ENCODE results near the gene MAP2K2. TPM values are rescaled to one million over a fixed set of nuclear protein-coding genes. Genes with fewer than 3 reads are reported as not detected.

The MAP2K2 gene
- polyA plus RNA-seq, 2 of the 4 experiments (the other 2 are of a cell fraction) = 41.7 to 115 TPM

DNA sequence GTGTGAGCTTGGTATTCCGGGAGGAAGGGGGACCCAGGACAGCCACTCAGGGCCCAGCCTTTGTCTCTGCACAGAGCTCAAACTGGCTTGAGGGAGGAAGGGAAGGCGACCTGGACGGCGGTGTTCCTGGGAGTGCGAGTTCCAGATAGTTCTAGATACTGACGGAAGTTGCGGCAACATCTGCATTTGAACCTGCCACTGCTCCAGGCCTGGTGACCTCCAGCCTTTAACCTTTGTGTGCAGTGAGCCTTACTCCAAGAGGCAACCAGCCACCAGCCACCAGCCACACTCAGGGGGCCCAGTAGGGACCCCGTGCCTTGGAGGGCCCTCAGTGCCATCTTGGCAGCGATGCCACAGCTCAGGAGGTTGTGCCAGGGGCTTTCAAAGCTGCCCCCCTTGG lies 41.8 kb downstream of the MAP2K2 start:
- WGBS (ENCODE audit: missing lambda C conversion rate) = 90% methylated on average over 9 of the region's 9 CpGs
- Histone ChIP-seq H3K4me2 (no peak overlapping the region), H3K27ac (no peak overlapping the region), H3K9me3 (no peaks in the 10 kb centered on the region), H3K4me1 (peaks cover 6% of the 10 kb centered on the region; the same call in 2 of the 3 replicates), H3K4me3 (no peak overlapping the region)
- TF ChIP-seq, protein P1, sequence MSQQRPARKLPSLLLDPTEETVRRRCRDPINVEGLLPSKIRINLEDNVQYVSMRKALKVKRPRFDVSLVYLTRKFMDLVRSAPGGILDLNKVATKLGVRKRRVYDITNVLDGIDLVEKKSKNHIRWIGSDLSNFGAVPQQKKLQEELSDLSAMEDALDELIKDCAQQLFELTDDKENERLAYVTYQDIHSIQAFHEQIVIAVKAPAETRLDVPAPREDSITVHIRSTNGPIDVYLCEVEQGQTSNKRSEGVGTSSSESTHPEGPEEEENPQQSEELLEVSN (IDR thresholded peaks at IDR 0.05; ENCODE audit: borderline replicate concordance, low read depth) = no peak
- no peak for TF ChIP-seq PHF8 (IDR thresholded peaks at IDR 0.05; ENCODE audit: borderline replicate concordance, low read depth)
- no peak for TF ChIP-seq EP300 (IDR thresholded peaks at IDR 0.05)
- TF ChIP-seq POLR2A (IDR thresholded peaks at IDR 0.05; ENCODE audit: low read length) = no peak
- TF ChIP-seq CHD4 (IDR thresholded peaks at IDR 0.05; ENCODE audit: borderline replicate concordance) = no peak
- no peak for TF ChIP-seq RARB (CRISPR knock-in tag; IDR thresholded peaks at IDR 0.05)
- TF ChIP-seq, protein P2, sequence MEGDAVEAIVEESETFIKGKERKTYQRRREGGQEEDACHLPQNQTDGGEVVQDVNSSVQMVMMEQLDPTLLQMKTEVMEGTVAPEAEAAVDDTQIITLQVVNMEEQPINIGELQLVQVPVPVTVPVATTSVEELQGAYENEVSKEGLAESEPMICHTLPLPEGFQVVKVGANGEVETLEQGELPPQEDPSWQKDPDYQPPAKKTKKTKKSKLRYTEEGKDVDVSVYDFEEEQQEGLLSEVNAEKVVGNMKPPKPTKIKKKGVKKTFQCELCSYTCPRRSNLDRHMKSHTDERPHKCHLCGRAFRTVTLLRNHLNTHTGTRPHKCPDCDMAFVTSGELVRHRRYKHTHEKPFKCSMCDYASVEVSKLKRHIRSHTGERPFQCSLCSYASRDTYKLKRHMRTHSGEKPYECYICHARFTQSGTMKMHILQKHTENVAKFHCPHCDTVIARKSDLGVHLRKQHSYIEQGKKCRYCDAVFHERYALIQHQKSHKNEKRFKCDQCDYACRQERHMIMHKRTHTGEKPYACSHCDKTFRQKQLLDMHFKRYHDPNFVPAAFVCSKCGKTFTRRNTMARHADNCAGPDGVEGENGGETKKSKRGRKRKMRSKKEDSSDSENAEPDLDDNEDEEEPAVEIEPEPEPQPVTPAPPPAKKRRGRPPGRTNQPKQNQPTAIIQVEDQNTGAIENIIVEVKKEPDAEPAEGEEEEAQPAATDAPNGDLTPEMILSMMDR (IDR thresholded peaks at IDR 0.05) = no peak
- no peak for TF ChIP-seq NFE2L2 (conservative IDR thresholded peaks at IDR 0.05; ENCODE audit: low read length)
- no peak for TF ChIP-seq GATA3 (IDR thresholded peaks at IDR 0.05; ENCODE audit: borderline replicate concordance)
- no peak for TF ChIP-seq TFCP2L1 (CRISPR knock-in tag; IDR thresholded peaks at IDR 0.05)
- no peak for TF ChIP-seq RAD21 (conservative IDR thresholded peaks at IDR 0.05 in 1 of 2, IDR thresholded peaks at IDR 0.05 in 1 of 2)
- no peak for TF ChIP-seq POLR2AphosphoS2 (conservative IDR thresholded peaks at IDR 0.05; ENCODE audit: low read length)
- no peak for TF ChIP-seq JUNB (IDR thresholded peaks at IDR 0.05)
- TF ChIP-seq JUN (IDR thresholded peaks at IDR 0.05) = no peak
- TF ChIP-seq, protein P3, sequence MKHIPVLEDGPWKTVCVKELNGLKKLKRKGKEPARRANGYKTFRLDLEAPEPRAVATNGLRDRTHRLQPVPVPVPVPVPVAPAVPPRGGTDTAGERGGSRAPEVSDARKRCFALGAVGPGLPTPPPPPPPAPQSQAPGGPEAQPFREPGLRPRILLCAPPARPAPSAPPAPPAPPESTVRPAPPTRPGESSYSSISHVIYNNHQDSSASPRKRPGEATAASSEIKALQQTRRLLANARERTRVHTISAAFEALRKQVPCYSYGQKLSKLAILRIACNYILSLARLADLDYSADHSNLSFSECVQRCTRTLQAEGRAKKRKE (CRISPR knock-in tag; IDR thresholded peaks at IDR 0.05; ENCODE audit: low read depth) = no peak
- TF ChIP-seq SREBF2 (IDR thresholded peaks at IDR 0.05) = no peak
- ChIA-PET POLR2A (no interaction called here), CTCF (no interaction called here)
- FAIRE-seq = no peak
- no peak for DNase-seq (ENCODE audit: low read depth in 1 of 2, low spot score in 1 of 2)
- ATAC-seq = peak in 1 of 2 experiments; percentile 17; a peak in 2 of 6 replicates

DNA sequence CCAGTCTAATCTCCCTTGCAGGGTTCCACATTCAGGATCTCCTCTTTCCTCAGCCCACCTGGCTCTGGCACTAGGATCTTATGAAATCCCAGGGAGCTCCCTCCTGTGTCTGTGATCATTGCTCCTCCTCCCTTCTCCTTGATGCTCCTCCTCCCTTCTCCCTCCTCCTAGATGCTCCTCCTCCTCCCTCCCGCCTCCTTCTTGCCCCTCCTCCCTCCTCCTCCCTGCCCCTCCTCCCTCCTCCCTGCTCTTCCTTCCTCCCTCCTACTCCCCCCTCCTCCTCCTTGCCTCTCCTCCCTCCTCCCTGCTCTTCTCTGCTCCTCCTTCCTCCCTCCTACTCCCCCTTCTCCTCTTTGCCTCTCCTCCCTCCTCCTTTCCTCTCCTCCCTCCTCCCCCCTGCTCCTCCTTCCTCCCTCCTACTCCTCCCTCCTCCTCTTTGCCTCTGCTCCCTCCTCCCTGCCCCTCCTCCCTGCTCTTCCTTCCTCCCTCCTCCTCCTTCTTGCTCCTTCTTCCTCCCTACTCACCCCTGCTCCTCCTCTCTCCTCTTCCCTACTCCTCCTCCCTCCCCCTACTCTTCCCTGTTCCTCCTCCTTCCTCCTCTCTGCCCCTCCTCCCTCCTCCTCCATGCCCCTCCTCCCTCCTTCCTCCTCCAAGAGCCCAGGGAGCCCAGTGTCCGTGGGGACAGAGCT lies 42.3 kb downstream of the MAP2K2 start:
- peak in 1 of 2 experiments; percentile 44 for DNase-seq (ENCODE audit: low read depth in 1 of 2, low spot score in 1 of 2)
- ATAC-seq = no peak
- FAIRE-seq = no peak
- WGBS (ENCODE audit: missing lambda C conversion rate) = 63% methylated on average over 1 of the region's 2 CpGs
- Histone ChIP-seq H3K4me3 (no peak overlapping the region), H3K9me3 (no peaks in the 10 kb centered on the region), H3K4me1 (peaks cover 6% of the 10 kb centered on the region; the same call in 2 of the 3 replicates), H3K4me2 (no peak overlapping the region), H3K27ac (no peak overlapping the region)
- no peak for TF ChIP-seq MAZ (IDR thresholded peaks at IDR 0.05; ENCODE audit: borderline replicate concordance, low read depth, low read length)
- no peak for TF ChIP-seq SMC3 (IDR thresholded peaks at IDR 0.05)
- TF ChIP-seq, protein P4, sequence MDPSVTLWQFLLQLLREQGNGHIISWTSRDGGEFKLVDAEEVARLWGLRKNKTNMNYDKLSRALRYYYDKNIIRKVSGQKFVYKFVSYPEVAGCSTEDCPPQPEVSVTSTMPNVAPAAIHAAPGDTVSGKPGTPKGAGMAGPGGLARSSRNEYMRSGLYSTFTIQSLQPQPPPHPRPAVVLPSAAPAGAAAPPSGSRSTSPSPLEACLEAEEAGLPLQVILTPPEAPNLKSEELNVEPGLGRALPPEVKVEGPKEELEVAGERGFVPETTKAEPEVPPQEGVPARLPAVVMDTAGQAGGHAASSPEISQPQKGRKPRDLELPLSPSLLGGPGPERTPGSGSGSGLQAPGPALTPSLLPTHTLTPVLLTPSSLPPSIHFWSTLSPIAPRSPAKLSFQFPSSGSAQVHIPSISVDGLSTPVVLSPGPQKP (IDR thresholded peaks at IDR 0.05; ENCODE audit: low read depth, low read length) = no peak
- no peak for TF ChIP-seq NFE2L2 (conservative IDR thresholded peaks at IDR 0.05; ENCODE audit: low read length)
- TF ChIP-seq, protein P5, sequence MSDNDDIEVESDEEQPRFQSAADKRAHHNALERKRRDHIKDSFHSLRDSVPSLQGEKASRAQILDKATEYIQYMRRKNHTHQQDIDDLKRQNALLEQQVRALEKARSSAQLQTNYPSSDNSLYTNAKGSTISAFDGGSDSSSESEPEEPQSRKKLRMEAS (IDR thresholded peaks at IDR 0.05) = no peak
- no peak for TF ChIP-seq PHF8 (IDR thresholded peaks at IDR 0.05; ENCODE audit: borderline replicate concordance, low read depth)
- TF ChIP-seq POLR2A (IDR thresholded peaks at IDR 0.05; ENCODE audit: low read length) = no peak
- TF ChIP-seq BHLHE40 (IDR thresholded peaks at IDR 0.05; ENCODE audit: low read depth, low read length) = no peak
- no peak for TF ChIP-seq EP300 (IDR thresholded peaks at IDR 0.05)
- TF ChIP-seq HEYL (CRISPR knock-in tag; IDR thresholded peaks at IDR 0.05) = no peak
- TF ChIP-seq KDM1A (IDR thresholded peaks at IDR 0.05; ENCODE audit: low read depth) = no peak
- TF ChIP-seq TP53 (CRISPR knock-in tag; IDR thresholded peaks at IDR 0.05) = no peak
- TF ChIP-seq ZFP36 (IDR thresholded peaks at IDR 0.05; ENCODE audit: borderline replicate concordance, partially characterized antibody) = no peak
- ChIA-PET POLR2A (no interaction called here), CTCF (interaction anchor here (0.7 to 0.9 kb wide), 2 partner anchors 24 to 57 kb away, joined by 3 read pairs; no protein-coding TSS in a partner anchor)

All from A549 (cell line).